ENCODE data around the gene KCNK3.

The KCNK3 gene

GRCh38 chr2:26715528-26716270 lies 23.2 kb downstream of the KCNK3 start:
- DNase-seq = no peak

DNA sequence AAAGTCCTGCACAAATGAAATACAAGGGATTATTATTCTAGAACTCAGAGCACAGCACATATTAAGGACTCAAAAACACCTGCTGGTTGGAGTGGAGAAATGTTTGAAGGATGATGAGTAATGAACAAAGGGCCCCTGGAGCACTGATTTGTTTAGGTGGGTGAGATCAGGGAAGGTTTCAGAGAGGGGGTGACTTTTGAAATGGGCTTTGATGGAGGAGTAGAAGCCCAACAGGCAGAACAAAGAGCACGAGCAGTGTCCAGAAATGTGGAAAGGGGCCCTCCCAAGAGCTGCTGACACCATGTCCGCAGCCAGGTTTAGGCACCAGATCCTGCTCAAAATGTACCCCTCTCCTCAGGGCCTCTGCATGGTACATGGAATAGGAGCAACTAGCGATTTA lies 23.8 kb downstream of the KCNK3 start:
- no peak for DNase-seq

- DNase-seq = no peak
Measured at GRCh38 chr2:26716769-26717168, 24.2 kb downstream of the KCNK3 start.

DNA sequence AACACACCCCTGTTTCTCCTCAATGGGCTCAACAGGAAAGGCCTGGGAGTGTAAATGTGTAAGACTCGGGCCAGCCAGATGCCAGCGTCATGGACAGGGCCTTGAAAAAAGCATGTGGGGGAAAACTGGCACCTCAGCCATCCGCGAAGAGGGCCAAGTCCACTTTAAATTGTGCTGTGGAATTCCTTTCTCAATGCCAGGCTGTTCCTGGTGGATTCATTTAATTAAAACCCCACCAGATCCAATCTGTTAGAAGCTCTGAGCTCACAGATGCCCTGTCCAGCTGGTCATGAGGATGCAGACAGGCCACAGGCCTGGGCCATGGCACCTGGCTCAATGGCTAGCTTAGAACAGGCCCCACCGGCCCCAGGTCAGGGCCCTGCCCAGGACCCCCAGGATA lies 24.8 kb downstream of the KCNK3 start:
- DNase-seq = no peak

DNA sequence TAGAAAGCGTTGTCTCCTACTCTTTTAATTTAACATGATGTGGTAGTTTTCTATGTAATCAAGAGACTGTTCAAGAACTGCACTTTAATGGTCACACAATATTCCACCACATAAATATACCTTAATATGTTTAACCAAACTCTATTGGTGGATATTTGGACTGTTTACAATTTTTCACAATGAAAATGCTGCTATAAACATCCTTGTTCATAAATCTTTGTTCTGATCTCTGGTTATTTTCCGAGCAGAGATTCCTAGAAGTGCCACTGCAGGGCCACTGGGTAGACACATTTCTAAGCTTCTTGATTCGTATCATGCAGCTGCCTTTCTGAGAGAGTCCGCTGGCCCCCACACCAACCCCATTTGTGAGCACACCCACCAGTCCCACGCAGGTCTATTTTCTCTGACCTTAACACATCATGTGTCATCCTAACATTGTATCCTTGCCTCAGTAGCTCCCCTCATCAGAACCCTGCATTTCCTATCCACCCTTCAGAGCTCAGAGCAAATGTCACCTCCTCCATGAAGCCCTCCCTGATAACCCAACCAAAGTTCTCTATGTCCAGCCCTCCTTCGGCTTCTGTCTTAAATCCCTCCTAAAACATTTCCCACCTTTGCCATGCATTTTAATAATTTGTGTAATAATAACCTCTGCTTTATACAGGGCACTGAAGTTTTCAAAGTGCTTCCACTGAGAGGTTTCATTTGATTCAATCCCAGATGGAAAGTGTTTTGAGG lies 26.6 kb downstream of the KCNK3 start:
- DNase-seq = no peak

DNA sequence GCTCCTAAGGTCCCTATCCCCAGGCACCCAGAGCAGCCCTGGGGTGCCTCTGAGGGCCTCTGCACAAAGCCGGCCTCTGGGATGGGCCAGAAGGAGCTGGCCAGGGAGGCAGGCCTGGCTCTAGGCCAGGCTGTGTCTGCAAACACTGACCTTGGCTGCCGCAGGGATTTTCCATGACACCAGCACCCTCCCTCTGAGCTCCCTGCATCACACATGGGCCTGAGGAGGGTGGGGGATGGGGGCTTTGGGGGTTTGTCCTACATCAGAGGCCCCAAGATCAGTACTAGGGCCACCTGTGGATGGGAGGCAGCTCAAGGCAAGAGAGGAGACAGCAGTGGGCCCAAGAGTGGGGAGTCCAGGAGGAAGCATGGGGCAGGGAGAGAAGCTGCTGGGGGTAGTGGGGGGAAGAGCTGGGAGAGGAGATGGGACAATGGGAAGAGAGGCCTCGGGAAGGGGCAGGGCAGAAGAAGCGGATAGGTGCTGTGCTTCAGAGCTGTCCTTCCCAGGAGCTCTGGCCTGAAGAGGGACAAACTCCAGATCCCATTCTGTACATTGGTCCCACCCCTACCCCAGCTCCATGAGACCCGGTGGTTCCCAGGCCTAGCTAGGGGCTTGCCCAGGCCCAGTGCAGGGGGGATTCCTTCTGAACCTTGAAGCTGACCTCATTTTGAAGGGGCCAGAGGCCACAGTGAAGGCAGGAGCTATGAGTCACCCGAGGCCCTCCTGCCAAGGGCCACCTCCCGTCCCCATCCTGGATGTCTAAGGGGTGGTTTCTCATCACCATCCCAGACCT lies 28.0 kb downstream of the KCNK3 start:
- DNase-seq = no peak

DNA sequence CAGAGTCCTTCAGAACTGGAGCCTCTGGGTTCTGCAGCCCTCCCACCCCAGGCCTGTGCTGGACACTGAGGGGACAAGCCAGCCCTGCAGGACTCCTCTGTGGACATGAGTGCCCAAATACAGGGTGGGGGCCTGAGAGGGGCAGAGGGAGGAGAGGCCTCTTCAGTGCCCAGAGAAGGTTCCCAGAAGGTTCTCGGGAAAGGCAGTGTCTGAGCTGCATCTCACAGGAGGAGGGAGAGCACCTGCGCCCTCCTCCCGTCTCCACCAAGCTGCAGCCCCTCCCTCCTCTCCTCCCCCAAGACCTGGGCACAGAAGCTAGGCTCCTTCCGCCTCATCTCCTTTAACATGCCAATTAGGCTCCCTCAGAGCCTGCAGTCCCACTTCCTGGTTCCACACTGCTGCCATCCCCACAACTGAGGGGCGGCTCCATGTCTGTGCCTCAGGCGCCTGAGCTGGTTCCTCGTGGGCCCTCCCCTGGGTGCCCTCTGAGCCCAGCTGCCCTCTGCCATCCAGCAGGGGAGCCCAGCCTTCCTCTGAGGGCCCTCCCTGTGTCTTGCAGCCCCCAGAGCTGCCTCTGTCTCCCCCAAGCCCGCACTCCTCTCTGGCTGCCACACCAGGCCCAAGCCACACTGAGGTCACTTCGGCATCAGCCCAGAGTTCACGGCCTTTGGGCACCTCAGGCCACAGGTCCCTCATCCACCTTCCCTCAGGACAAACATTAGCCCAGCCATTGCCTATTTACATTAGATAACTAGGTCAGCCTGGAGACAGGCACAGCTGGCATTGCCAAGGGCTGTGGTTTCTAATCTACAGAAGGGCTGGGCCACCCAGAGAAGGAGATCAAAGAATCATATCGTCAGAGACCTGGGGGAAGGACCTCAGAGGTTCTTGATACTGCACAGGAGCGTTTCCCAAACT lies 28.9 kb downstream of the KCNK3 start:
- DNase-seq = no peak

DNA sequence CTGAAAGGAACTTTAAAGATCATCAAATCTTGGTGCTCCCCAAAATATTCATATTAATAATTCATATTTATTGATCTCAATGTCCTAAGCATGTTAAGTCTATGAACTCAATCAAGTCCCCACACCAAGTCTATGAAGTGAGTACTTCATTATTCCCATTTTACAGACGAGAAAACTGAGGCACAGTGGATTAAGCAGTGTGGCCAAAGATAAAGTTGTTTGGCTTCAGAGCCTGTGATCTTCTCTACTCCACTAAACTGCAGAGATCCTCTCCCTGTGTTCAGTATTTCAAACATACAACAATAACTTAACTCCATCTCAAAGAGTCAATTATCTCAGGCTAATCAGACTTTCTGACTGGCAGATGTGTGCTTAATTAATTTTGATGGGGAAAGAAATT lies 29.8 kb downstream of the KCNK3 start:
- no peak for DNase-seq

- DNase-seq = no peak
Measured at GRCh38 chr2:26722911-26723310, 30.4 kb downstream of the KCNK3 start.

DNA sequence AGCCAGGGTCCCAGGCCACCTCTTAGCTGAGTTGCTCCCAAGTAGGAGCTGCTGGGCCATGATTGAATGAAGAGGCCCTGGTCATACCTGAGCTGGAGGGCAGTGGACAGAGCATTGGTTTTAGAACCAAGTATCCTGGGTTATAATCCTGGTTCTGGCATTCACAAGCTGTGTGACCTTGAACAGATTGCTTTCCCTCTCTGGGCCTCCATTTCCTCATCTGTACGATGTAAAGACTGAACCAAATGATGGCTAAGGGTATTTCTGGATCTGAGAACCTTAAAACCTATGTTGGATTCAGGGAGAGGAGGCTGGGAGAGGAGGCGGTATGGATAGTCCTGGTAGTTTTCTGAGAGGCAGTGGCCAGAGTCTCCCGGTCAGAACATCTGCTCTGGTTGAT lies 31.0 kb downstream of the KCNK3 start:
- no peak for DNase-seq

DNA sequence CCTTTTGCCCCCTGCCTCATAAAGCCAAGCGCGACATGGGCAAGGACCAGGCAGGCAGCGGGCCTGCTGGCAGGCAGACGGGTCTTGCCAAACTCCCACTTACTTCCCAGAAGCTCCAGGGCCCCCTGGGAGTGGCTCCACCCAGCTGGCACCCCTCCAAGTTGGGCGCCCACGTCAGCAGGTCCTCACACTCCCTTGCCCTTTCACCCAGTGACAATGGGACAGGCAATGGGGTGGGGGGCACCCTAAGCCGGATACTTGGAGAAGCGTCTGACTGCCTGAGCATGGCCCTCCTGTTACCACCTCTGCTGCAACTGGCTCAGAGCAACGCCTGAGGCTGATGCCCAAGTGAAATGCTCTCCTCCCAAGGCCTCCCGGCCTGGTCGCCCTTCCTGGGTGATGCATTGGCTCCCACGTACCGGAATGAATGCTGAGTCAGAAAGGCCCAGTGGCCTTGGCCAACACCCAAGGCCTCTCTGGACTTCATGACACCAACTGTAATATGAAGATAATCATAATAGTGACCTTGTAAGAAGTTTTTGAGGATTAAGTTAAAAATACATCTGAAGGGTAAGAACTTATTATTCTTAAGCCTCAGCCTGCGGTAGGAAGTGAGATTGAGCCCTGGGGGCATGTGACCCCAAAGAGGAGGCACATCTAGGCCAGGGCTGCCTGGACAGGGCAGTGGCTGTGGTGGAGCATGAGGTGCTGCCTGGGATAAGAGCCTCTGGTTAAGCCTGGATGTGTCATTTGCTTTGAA lies 31.6 kb downstream of the KCNK3 start:
- DNase-seq = no peak

DNA sequence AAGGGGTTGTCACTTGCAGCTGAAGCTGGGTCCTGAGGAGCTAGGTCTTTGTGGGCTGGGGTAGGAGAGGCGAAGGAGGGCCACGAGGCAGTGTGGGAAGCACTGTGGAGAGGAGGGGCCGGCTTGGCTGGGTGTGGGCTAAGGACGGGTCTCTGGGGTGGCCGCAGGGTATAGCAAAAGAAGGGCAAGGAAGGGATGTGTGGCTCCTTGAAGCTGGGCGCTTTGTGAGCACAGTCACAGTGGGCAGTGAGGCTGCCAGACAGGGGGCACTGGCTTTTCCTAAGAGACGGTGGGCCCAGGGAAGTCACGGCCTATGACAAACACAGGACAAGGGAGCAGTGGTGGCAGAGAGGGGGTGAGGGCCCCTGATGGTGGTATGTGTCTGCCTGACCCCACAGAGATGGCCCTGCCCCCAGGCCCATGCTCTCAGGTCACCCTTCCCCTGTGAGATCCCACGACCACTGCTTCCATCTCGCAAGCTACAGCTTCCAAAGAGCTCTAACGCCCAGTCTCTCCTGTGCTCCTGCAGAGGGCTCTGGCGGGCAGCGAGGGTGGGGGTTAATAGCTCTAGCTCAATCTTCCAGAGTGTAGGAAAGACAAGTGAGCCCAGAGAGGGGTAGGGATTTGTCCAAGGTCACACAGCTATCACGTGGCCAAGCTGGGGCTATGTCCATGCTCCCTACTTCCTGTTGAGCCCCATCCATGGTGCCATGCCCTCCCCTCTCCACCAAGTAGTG lies 32.4 kb downstream of the KCNK3 start:
- DNase-seq = no peak

GRCh38 chr2:26725521-26725820 lies 32.9 kb downstream of the KCNK3 start:
- no peak for DNase-seq

DNA sequence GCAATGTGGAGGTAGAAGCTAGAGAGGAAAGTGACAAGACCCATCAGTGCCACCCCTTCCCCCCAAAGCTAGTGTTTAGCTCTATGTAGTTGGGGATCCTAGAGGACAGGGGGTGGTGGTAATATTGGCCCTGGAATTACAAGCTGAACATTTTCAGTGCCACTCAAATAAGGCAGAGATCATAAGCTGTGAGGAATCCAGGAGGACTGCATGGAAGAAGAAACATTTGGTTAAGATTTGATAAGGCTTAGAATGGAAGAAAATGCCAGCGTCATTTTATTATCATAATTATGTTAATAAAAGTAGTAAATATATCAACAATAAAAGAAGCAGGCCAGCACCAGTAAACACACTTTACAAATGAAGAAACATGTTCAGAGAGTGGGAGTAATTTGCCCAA lies 33.7 kb downstream of the KCNK3 start:
- DNase-seq = no peak

- DNase-seq = no peak
Measured at GRCh38 chr2:26727641-26728561, 35.4 kb downstream of the KCNK3 start.

- DNase-seq = no peak
Measured at GRCh38 chr2:26729311-26729710, 36.8 kb downstream of the KCNK3 start.

DNA sequence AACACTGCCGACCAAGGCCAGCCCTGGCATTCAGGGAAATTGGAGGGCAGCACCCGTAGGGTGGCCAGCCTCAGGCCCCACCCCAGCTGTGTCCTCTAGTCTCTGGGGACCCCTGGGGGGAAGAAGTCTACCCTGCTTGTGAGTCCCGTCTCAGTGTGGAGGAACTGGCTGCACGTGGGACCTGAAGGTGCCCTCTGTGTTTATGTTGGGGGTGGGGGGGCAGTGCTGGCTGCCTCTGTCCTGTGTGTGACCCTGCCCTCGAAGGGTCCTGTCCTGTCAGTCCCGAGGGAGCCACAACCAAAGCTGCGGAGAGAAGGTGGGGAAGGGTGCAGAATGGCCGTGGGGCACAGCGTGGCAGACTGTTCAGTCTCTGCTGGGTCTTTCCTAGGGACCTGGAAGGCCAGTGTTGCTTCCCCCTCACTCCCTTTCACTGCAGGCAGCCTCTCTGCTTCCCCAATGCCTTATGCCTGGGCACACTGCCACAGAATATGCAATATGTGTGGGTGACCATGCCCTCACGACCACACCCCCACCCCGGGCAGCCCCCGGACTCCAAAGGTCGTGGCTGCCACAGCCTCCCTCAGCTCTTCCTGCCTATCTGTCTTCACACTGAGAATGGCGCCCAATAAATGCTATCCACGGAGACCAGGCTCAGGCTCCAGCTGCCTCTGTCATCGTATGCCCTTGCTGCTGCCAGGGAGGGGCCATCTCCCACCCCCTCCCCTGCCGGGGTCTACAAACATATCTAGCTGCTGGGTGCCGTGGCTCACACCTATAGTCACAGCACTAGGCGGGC lies 38.2 kb downstream of the KCNK3 start:
- DNase-seq = no peak

DNA sequence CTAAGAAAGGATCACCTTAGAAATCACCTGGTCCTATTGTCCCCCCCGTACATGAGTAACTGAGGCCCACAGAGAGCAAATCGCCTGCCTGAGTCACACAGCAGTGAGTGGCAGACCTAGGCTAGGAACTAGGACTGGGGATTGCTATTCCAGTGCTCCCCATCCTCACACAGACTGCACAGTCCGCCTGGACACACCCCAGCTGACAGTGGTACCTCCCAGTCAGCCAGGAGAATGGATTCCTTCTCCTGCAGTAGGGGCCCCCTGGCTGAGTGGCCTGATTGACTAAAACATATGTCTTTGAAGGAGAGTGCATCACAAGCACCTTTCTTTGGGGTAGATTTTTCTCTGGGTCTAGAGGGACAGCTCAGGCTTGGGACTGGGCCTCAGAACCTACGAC lies 39.2 kb downstream of the KCNK3 start:
- no peak for DNase-seq

DNA sequence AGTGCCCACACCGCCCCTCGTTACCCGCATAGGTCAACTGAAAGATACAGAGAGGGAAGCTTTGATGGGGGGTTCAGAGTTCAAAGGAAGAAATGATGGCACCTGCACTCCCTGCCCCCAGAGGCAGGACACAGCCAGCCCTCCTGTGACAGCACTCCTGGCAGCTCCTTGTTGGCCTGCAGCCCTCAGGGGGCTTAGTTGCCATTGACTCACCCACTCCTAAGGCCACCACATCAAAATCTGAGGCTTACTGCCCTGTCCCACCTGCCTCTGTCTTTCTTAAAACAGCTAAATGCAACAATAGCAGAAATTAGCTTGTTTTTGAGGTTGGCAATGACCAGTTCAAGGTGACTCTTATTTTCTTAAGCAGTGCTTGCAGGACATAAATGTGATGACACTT lies 39.9 kb downstream of the KCNK3 start:
- DNase-seq = no peak
